Activated CD4-positive, alpha-beta T cell treated with anti-CD3 and anti-CD28 coated beads for 24 hours (primary cell): Measurements from ENCODE around the gene P2RY2.

Source experiments
- DNase-seq, 2 donors: peaks; one replicate each; pipeline ENCODE4 v3.0.0-alpha.2; 2020; ENCODE audit warnings: low read depth in 2 of 2

P2RY2 gene

GRCh38 chr11:73204711-73205121, 13.4 kb upstream of the P2RY2 start:
- no peak for DNase-seq

- DNase-seq: no peak
Observed at GRCh38 chr11:73205661-73206343, 12.3 kb upstream of the P2RY2 start.

GRCh38 chr11:73206801-73207200, 11.3 kb upstream of the P2RY2 start:
- DNase-seq: no peak

GRCh38 chr11:73209892-73210291, 8.2 kb upstream of the P2RY2 start:
- DNase-seq: no peak

GRCh38 chr11:73210916-73211667, 7.0 kb upstream of the P2RY2 start:
- DNase-seq: no peak

GRCh38 chr11:73213196-73214143, 4.6 kb upstream of the P2RY2 start:
- no peak for DNase-seq

GRCh38 chr11:73215191-73216134, 2.6 kb upstream of the P2RY2 start:
- DNase-seq: no peak

GRCh38 chr11:73216465-73216864, 1.6 kb upstream of the P2RY2 start:
- DNase-seq: no peak

- DNase-seq: no peak
Observed at GRCh38 chr11:73217131-73217809, 811 bp upstream of the P2RY2 start.

- no peak for DNase-seq
Observed at GRCh38 chr11:73217810-73218105, 323 bp upstream of the P2RY2 start.

GRCh38 chr11:73218830-73219215, 742 bp downstream of the P2RY2 start:
- DNase-seq: no peak

- no peak for DNase-seq
Observed at GRCh38 chr11:73219396-73220285, 1.6 kb downstream of the P2RY2 start.

- no peak for DNase-seq
Observed at GRCh38 chr11:73221451-73221850, 3.4 kb downstream of the P2RY2 start.

- no peak for DNase-seq
Observed at GRCh38 chr11:73221996-73222395, 3.9 kb downstream of the P2RY2 start.

GRCh38 chr11:73223998-73224730, 6.1 kb downstream of the P2RY2 start:
- DNase-seq: no peak

- no peak for DNase-seq
Observed at GRCh38 chr11:73225001-73225686, 7.1 kb downstream of the P2RY2 start.

- DNase-seq: no peak
Observed at GRCh38 chr11:73225851-73226250, 7.8 kb downstream of the P2RY2 start.

- DNase-seq: no peak
Observed at GRCh38 chr11:73226297-73227006, 8.4 kb downstream of the P2RY2 start.
